Neural cell (in vitro differentiated cells): Measurements from ENCODE around the gene RAB7B.

Source experiments
- EZH2 ChIP-seq: fragments of 200-600, 300-800 bp; shearing (Covaris generic), sonication (generic); IDR thresholded peaks from 2 replicates; pipeline ENCODE4 v1.6.1; 2014; ENCODE audit warnings: antibody characterized with exemption, low read length, borderline replicate concordance, mild to moderate bottlenecking; ENCODE audit not compliant: insufficient read depth, poor library complexity, severe bottlenecking
- RAD21 ChIP-seq: fragments of 450-650 bp; conservative IDR thresholded peaks from 2 replicates; pipeline ENCODE4 v1.6.1; 2014; ENCODE audit warnings: antibody characterized with exemption, mild to moderate bottlenecking, moderate library complexity
- TAF1 ChIP-seq: IDR thresholded peaks from 2 replicates; pipeline ENCODE4 v1.6.1; 2012; ENCODE audit warnings: low read depth
- TF ChIP-seq, protein P1 (sequence below): fragments of 450-650 bp; IDR thresholded peaks from 2 replicates; pipeline ENCODE4 v1.5.1; 2014; ENCODE audit warnings: antibody characterized with exemption, mild to moderate bottlenecking, moderate library complexity; ENCODE audit not compliant: poor library complexity, severe bottlenecking

DNA sequence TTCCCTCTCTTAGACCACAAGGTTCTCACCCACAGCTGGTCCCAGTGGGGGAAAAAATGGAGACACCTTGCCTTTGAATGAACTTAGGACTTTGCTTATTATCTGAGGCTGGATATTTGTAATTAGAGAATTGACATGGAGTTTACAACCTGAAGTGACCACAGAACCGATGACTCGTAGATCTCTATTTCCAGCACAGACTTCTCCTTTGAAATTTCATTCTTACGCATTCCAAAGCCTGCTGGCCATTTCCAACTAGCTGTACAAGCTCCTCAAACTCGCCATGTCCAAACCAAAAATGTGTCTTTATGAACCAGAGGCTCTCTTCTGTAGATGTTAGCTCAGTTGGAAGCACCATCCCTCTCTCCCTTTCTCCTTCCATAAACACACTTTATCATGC is 12.0 kb downstream of the RAB7B start:
- TF ChIP-seq, protein P1, sequence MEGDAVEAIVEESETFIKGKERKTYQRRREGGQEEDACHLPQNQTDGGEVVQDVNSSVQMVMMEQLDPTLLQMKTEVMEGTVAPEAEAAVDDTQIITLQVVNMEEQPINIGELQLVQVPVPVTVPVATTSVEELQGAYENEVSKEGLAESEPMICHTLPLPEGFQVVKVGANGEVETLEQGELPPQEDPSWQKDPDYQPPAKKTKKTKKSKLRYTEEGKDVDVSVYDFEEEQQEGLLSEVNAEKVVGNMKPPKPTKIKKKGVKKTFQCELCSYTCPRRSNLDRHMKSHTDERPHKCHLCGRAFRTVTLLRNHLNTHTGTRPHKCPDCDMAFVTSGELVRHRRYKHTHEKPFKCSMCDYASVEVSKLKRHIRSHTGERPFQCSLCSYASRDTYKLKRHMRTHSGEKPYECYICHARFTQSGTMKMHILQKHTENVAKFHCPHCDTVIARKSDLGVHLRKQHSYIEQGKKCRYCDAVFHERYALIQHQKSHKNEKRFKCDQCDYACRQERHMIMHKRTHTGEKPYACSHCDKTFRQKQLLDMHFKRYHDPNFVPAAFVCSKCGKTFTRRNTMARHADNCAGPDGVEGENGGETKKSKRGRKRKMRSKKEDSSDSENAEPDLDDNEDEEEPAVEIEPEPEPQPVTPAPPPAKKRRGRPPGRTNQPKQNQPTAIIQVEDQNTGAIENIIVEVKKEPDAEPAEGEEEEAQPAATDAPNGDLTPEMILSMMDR, result no peak
- TF ChIP-seq RAD21 (no peak), EZH2 (no peak), TAF1 (no peak)
